Measurements from ENCODE around the gene WDR13. TPM values are rescaled to one million over a fixed set of nuclear protein-coding genes. Genes with fewer than 3 reads are reported as not detected.

Gene WDR13
- total RNA-seq, 2 donors from 2014 or later: 51.3 to 51.9 TPM

Other genes starting within 250 kb of the WDR13 start
- gene SSX3, start 240.8 kb upstream of the WDR13 start, total RNA-seq: not detected
- 1 to 10 TPM in 1 of 2 donors, under 1 TPM in 1; 1.00 to 1.5 TPM for gene SSX4, start 214.0 kb upstream of the WDR13 start, total RNA-seq
- gene SSX4B, start 185.5 kb upstream of the WDR13 start, total RNA-seq: 1 to 10 TPM in 1 of 2 donors, under 1 TPM in 1; 1.00 to 1.5 TPM
- 10 to 100 TPM; 22.4 to 40.7 TPM for gene SLC38A5, start 127.2 kb upstream of the WDR13 start, total RNA-seq
- gene FTSJ1, start 121.3 kb upstream of the WDR13 start, total RNA-seq: 10 to 100 TPM; 47.3 to 54.3 TPM
- gene PORCN, start 88.5 kb upstream of the WDR13 start, total RNA-seq: 10 to 100 TPM; 51.1 to 54.4 TPM
- 100 to 1,000 TPM; 105 to 119 TPM for gene EBP, start 75.7 kb upstream of the WDR13 start, total RNA-seq
- 1 to 10 TPM; 7.0 to 7.6 TPM for gene TBC1D25, start 57.8 kb upstream of the WDR13 start, total RNA-seq
- gene RBM3, start 23.0 kb upstream of the WDR13 start, total RNA-seq: 100 to 1,000 TPM; 183 to 189 TPM
- under 1 TPM; 0.51 to 0.84 TPM for gene WAS, start 86.3 kb downstream of the WDR13 start, total RNA-seq
- gene SUV39H1, start 99.2 kb downstream of the WDR13 start, total RNA-seq: 10 to 100 TPM in 1 of 2 donors, 1 to 10 TPM in 1; 7.8 to 10.6 TPM
- not detected for gene GLOD5, start 164.3 kb downstream of the WDR13 start, total RNA-seq
- gene GATA1, start 189.1 kb downstream of the WDR13 start, total RNA-seq: not detected
- gene HDAC6, start 204.6 kb downstream of the WDR13 start, total RNA-seq: 100 to 1,000 TPM; 121 to 135 TPM
- not detected for gene ERAS, start 229.0 kb downstream of the WDR13 start, total RNA-seq
- gene PCSK1N, start 238.1 kb downstream of the WDR13 start, total RNA-seq: 1 to 10 TPM; 2.9 to 4.0 TPM